Keratinocyte (primary cell): ENCODE results near the gene ARMCX2. TPM values are rescaled to one million over a fixed set of nuclear protein-coding genes. Genes with fewer than 3 reads are reported as not detected.

Experiments
- DNase-seq: peaks from one replicate; pipeline ENCODE4 v3.0.0-alpha.2; 2011; ENCODE audit warnings: low read depth, missing footprints, low spot score
- FAIRE-seq: peaks from 2 replicates; lab custom pipeline; 2011; peaks lifted over from hg19 to GRCh38; lab: Jason Lieb, UNC
- H2AFZ ChIP-seq: 2 replicates; pipeline ENCODE4 v1.6.0; 2012; ENCODE audit warnings: low read length, control low read depth, inconsistent platforms; ENCODE audit not compliant: control insufficient read depth
- H3K27ac ChIP-seq: 2 replicates; pipeline ENCODE4 v1.5.1; 2011; ENCODE audit warnings: low read length; ENCODE audit not compliant: control insufficient read depth, insufficient read depth
- H3K27me3 ChIP-seq: 3 replicates; pipeline ENCODE4 v1.6.0; 2011; ENCODE audit warnings: low read length; ENCODE audit not compliant: control insufficient read depth, insufficient read depth; ENCODE audit errors: extremely low read depth
- H3K36me3 ChIP-seq, 2 experiments: 2 replicates in 1 of 2; 3 replicates in 1 of 2; pipeline ENCODE4 v1.5.1; 2011; ENCODE audit warnings: low read length in 2 of 2, mild to moderate bottlenecking in 1 of 2; ENCODE audit not compliant: control insufficient read depth in 2 of 2, insufficient read depth in 2 of 2; ENCODE audit errors: extremely low read depth in 1 of 2
- H3K4me1 ChIP-seq: 3 replicates; pipeline ENCODE4 v1.5.1; 2011; ENCODE audit warnings: low read length; ENCODE audit not compliant: control insufficient read depth, insufficient read depth; ENCODE audit errors: extremely low read depth
- H3K4me2 ChIP-seq: 3 replicates; pipeline ENCODE4 v1.6.0; 2011; ENCODE audit warnings: low read depth, low read length; ENCODE audit not compliant: control insufficient read depth, insufficient read depth; ENCODE audit errors: extremely low read depth
- H3K4me3 ChIP-seq, 3 experiments: fragments of 200-600 bp in 1 of 3; sonication (generic) in 1 of 3; 2 replicates in 2 of 3; 3 replicates in 1 of 3; pipeline ENCODE4 v1.5.1; 2011 to 2016; ENCODE audit warnings: low read length in 3 of 3, mild to moderate bottlenecking in 3 of 3, control low read depth in 2 of 3, inconsistent platforms in 1 of 3, low read depth in 1 of 3, mixed read lengths in 1 of 3, mixed run types in 1 of 3, moderate library complexity in 1 of 3; ENCODE audit not compliant: control insufficient read depth in 2 of 3, insufficient read depth in 2 of 3; ENCODE audit errors: extremely low read depth in 1 of 3
- H3K79me2 ChIP-seq: 2 replicates; pipeline ENCODE4 v1.6.0; 2012; ENCODE audit warnings: low read length; ENCODE audit not compliant: control insufficient read depth, insufficient read depth
- H3K9ac ChIP-seq: 3 replicates; pipeline ENCODE4 v1.6.0; 2011; ENCODE audit warnings: low read length; ENCODE audit not compliant: control insufficient read depth, insufficient read depth; ENCODE audit errors: extremely low read depth
- H3K9me1 ChIP-seq: 3 replicates; pipeline ENCODE4 v1.6.0; 2011; ENCODE audit warnings: low read length; ENCODE audit not compliant: control insufficient read depth, insufficient read depth; ENCODE audit errors: extremely low read depth
- H3K9me3 ChIP-seq: 2 replicates; pipeline ENCODE4 v1.5.1; 2012; ENCODE audit warnings: low read depth, low read length; ENCODE audit not compliant: control insufficient read depth
- H4K20me1 ChIP-seq: 3 replicates; pipeline ENCODE4 v1.6.0; 2011; ENCODE audit warnings: low read length; ENCODE audit not compliant: control insufficient read depth, insufficient read depth; ENCODE audit errors: extremely low read depth
- CTCF ChIP-seq, 3 experiments: IDR thresholded peaks in 1 of 3; conservative IDR thresholded peaks in 1 of 3; optimal IDR thresholded peaks in 1 of 3; 2 replicates in 2 of 3; 3 replicates in 1 of 3; pipeline versions ENCODE3 to v1.5.1; 2011; ENCODE audit warnings: low read length in 3 of 3, mild to moderate bottlenecking in 3 of 3, moderate library complexity in 2 of 3, control low read depth in 1 of 3, inconsistent platforms in 1 of 3; ENCODE audit not compliant: insufficient read depth in 2 of 3; ENCODE audit errors: extremely low read depth in 1 of 3
- EZH2 ChIP-seq: IDR thresholded peaks from one replicate; pipeline ENCODE4 v1.6.1; 2012; ENCODE audit warnings: inconsistent platforms, mild to moderate bottlenecking, low read length, moderate library complexity
- dilution Hi-C: fragments of 300-500 bp; cut with MboI; formaldehyde crosslinking; loops from one replicate; pipeline ENCODE4 v1.7.0; 2020; ENCODE audit warnings: low sequenced_read_pairs; ENCODE audit not compliant: extremely low pct_ligation_motif_present
- polyA plus RNA-seq, 5 experiments: library from polyadenylated mRNA; depleted of rRNA in 3 of 5; stranded (reverse) in 3 of 5; stranded (forward) in 1 of 5; unstranded in 1 of 5; fragments of >200 nt; gene quantifications; 1 replicate in 1 of 5; 2 replicates in 3 of 5; 3 replicates in 1 of 5; pipeline versions ENCODE4 v1.2.1 to v1.2.3, GENCODE V29; 2011 to 2012; ENCODE audit warnings: missing spikeins in 2 of 5, low read depth in 1 of 5, low replicate concordance in 1 of 5

ARMCX2 gene
- polyA plus RNA-seq, 1 donor (not counting 4 experiments of a cell fraction or from before 2014, with no cell fraction given), result 20.0 TPM

- no peak overlapping the region for H2AFZ ChIP-seq
- no peaks in the 10 kb centered on the region for H3K9me1 ChIP-seq
- TF ChIP-seq CTCF (optimal IDR thresholded peaks at IDR 0.05 in 1 of 3, IDR thresholded peaks at IDR 0.05 in 1 of 3, conservative IDR thresholded peaks at IDR 0.05 in 1 of 3; ENCODE audit: extremely low read depth in 1 of 3, insufficient read depth in 2 of 3, low read length in 3 of 3) (no peak), EZH2 (no peak)
- H3K79me2 ChIP-seq, result no peaks in the 10 kb centered on the region
- H3K4me1 ChIP-seq, result no peaks in the 10 kb centered on the region
- no peak overlapping the region for H3K27ac ChIP-seq
- no peaks in the 10 kb centered on the region for H4K20me1 ChIP-seq
- DNase-seq, result no peak
- no peaks in the 10 kb centered on the region for H3K27me3 ChIP-seq
- H3K9me3 ChIP-seq, result no peaks in the 10 kb centered on the region
- dilution Hi-C loops, result no loop called here
- no peaks in the 10 kb centered on the region for H3K36me3 ChIP-seq
- H3K9ac ChIP-seq, result no peak overlapping the region
- no peak overlapping the region for H3K4me3 ChIP-seq
- FAIRE-seq, result no peak
- H3K4me2 ChIP-seq, result no peak overlapping the region
These were observed 48.5 kb upstream of the ARMCX2 start for GRCh38 chrX:101708163-101708562.

GRCh38 chrX:101693476-101693875 is 33.8 kb upstream of the ARMCX2 start:
- no peak for FAIRE-seq
- no peak for DNase-seq
- dilution Hi-C loops, result no loop called here

More at GRCh38 chrX:101693476-101693875, 33.8 kb upstream of the ARMCX2 start:
- Histone ChIP-seq H3K9ac (no peak overlapping the region), H3K9me3 (no peaks in the 10 kb centered on the region), H3K9me1 (no peaks in the 10 kb centered on the region), H2AFZ (no peak overlapping the region), H3K79me2 (no peaks in the 10 kb centered on the region), H3K4me3 (no peak overlapping the region), H3K4me1 (no peaks in the 10 kb centered on the region), H3K36me3 (no peaks in the 10 kb centered on the region), H3K27me3 (no peaks in the 10 kb centered on the region), H3K4me2 (no peak overlapping the region), H4K20me1 (no peaks in the 10 kb centered on the region), H3K27ac (no peak overlapping the region)
- TF ChIP-seq EZH2 (no peak), CTCF (optimal IDR thresholded peaks at IDR 0.05 in 1 of 3, IDR thresholded peaks at IDR 0.05 in 1 of 3, conservative IDR thresholded peaks at IDR 0.05 in 1 of 3; ENCODE audit: extremely low read depth in 1 of 3, insufficient read depth in 2 of 3, low read length in 3 of 3) (no peak)
